ENCODE data around the gene SAP30.

DNA sequence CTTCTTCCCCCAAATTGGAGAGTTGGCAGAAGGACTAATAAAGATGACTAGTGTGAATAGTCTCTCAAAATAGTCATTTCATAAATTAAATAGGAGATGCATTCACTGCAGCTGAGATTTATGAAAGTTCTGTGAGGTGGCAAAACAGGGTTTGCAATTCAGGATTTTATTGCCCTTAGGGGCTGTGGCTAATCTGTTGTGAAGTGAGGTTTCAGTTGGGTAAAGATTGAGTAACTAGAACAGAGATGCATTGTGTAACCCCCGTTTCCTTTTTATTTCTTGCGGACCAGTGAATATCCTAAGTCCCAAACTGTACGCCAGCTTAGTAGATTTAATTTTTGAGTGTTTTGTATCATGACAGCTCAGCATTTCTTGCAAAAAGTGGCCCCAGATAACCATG lies 44.3 kb downstream of the SAP30 start:
- no peak for TF ChIP-seq RAD21 (conservative IDR thresholded peaks at IDR 0.05)
- TF ChIP-seq CTCF (IDR thresholded peaks at IDR 0.05; ENCODE audit: poor library complexity, severe bottlenecking): no peak
- no peak for TF ChIP-seq EZH2 (IDR thresholded peaks at IDR 0.05; ENCODE audit: borderline replicate concordance, insufficient read depth, low read length, poor library complexity, severe bottlenecking)
- TF ChIP-seq, protein P1, sequence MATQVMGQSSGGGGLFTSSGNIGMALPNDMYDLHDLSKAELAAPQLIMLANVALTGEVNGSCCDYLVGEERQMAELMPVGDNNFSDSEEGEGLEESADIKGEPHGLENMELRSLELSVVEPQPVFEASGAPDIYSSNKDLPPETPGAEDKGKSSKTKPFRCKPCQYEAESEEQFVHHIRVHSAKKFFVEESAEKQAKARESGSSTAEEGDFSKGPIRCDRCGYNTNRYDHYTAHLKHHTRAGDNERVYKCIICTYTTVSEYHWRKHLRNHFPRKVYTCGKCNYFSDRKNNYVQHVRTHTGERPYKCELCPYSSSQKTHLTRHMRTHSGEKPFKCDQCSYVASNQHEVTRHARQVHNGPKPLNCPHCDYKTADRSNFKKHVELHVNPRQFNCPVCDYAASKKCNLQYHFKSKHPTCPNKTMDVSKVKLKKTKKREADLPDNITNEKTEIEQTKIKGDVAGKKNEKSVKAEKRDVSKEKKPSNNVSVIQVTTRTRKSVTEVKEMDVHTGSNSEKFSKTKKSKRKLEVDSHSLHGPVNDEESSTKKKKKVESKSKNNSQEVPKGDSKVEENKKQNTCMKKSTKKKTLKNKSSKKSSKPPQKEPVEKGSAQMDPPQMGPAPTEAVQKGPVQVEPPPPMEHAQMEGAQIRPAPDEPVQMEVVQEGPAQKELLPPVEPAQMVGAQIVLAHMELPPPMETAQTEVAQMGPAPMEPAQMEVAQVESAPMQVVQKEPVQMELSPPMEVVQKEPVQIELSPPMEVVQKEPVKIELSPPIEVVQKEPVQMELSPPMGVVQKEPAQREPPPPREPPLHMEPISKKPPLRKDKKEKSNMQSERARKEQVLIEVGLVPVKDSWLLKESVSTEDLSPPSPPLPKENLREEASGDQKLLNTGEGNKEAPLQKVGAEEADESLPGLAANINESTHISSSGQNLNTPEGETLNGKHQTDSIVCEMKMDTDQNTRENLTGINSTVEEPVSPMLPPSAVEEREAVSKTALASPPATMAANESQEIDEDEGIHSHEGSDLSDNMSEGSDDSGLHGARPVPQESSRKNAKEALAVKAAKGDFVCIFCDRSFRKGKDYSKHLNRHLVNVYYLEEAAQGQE (IDR thresholded peaks at IDR 0.05; ENCODE audit: borderline replicate concordance): no peak

Data from neural cell (in vitro differentiated cells).